ENCODE data around the gene TXNRD1.
A peak's percentile ranks its signal among the peaks of the same experiment; 100 is the strongest.
"Not testable (repeated sequence)": the region's sequence is repeated elsewhere in the genome, so short reads cannot be mapped to it uniquely, and the experiment has no call there.

The TXNRD1 gene

GRCh38 chr12:104190641-104191176 is 24.9 kb upstream of the TXNRD1 start:
- no peak for DNase-seq (ENCODE audit: low read depth in 2 of 2)

GRCh38 chr12:104197264-104197663 is 18.3 kb upstream of the TXNRD1 start:
- DNase-seq (ENCODE audit: low read depth in 2 of 2): no peak

DNA sequence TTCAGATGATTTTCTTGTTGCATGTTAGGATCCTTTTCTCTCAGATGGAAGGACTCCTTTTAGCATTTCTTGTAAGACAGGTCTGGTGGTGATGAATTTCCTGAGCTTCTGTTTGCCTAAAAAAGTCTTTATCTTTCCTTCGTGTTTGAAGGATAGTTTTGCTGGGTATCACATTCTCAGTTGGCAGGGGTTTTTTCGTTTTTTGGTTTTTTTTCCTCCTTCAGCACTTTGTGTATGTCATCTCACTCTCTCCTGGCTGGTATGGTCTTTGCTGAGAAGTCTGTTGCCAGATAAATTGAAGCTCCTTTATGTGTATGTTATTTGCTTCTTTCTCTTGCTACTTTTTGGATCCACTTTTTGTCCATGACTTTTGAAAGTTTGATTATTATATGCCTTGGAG is 15.6 kb upstream of the TXNRD1 start:
- DNase-seq (ENCODE audit: low read depth in 2 of 2): no peak

DNA sequence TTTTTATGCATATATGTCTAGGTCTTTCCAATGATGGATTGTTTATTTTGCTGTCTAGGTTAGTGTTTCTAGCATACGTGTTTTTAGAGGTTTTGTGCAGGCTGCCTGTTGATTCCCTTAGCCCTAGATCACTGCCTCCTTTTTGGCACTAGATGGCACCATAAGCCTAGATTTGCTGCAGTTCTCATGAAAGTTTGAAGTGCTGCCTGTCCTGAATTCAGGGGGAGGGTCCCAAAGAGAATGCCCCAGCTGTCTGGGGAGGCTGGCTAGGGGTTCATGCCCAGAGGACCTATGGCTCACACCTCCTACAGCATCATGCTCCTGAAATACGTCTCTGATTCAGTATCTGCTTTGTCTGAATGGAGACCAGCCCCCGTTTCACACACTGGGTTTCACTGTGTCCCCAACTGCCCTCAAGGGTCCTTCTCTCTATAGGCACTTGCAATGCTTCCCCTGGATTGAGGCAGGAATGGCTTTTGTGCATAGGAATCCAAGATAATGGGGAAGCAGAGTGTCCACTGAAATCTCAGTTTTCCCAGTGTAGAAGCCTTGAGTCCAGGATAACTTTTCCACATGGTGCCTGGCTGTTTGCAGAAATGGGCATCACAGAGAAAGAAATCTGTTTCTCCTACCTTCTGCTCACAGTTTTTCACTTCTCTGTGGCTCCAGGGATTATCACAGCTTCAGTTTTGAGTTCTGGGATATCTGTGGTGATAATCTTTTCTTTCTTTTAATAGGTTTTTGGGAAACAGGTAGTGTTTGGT is 14.2 kb upstream of the TXNRD1 start:
- peak; percentile 8 to 14 for DNase-seq (ENCODE audit: low read depth in 2 of 2)

DNA sequence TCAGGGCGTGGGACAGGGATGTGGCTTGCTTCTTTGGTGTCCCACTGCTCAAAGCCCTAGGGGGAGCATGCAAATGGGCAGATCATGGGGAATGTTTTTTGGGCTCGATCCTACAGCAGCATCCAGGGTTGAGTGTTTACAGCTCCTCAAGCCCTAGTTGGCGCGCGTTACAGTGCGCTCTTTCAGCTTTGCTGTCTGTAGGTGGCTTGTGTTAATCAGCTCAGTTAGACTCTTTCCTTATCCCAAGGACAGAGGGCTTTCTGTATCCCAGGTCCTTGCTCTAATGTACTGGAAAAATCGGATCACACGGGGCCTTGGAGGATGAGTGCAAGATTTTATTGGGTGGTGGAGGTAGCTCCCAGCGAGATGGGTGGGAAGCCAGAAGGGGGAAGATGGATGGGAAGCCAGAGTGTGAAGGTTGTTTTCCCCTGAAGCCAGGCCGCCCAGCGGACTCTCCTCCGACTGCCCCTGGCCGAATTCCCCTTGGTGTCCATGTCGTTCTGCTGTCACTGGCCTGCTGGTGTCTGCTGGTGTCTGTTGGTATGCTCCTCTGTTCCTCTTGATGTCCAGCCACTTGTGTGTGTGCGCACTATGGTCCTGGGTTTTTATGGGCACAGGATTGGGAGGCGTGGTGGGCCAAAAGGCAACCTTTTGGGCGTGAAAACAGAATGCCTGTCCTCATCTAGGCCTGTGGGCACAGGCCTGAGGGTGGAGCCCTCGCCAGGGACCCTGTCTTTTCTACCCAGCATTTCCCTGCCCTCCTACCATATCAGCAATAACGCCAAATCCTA is 10.7 kb upstream of the TXNRD1 start:
- no peak for DNase-seq (ENCODE audit: low read depth in 2 of 2)

DNA sequence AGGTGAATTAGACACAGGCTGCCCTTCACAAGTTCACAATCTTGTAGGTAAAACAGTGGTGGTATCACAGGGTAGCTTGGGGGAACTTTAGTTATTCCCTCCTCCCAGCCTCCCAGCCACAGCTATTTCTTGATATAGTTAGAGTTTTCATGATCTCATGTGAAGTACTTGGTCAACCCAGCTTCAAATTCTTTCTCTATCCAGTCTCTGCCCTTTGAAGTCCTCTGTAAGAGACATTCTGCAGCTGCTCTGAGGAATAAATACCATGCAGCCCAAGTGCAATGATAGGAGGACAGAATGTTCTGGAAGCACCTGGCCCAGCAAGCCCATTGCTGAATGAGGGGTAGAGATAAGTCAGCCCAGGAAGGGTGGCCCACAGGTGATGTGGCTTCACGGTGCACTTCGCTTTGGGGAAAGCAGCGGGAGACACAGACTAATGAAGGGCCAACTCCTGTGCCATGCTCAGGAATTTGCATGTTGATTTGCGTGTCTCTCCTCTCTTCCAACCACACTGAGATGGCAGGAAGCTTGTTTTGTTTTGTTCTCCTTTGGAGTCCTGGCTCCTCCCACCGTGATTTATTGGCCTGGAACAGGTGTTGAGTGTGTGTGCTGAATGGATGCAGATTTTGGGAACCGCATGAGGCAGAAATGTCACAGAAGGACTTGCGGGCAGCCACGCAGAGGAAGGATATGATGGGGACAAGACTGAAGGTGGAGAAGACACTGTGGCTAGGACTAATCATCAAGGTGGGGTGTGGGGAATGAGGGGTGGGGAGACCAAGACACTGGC is 8.0 kb upstream of the TXNRD1 start:
- DNase-seq (ENCODE audit: low read depth in 2 of 2): no peak

DNA sequence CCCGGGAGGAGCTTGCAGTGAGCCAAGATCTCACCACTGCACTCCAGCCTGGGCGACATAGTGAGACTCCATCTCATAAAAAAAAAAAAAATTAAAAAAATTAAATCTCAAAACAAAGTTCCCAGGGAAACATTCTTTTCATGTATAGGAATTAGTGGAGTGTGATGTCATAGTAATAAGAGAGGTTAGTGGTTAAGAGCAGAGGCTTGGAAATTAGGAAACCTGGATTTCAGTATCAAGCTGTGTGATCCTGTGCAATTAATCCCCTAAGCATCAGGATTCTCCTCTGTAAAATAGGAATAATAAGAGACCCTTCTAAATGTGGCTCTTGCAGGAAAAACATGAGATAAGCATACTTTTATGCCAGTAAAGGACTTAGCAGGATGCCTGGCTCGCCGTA is 3.1 kb upstream of the TXNRD1 start:
- DNase-seq (ENCODE audit: low read depth in 2 of 2): no peak

- no peak for DNase-seq (ENCODE audit: low read depth in 2 of 2)
These were observed 1.6 kb upstream of the TXNRD1 start for GRCh38 chr12:104213952-104214351.

GRCh38 chr12:104216521-104216924 is 944 bp downstream of the TXNRD1 start:
- no peak for DNase-seq (ENCODE audit: low read depth in 2 of 2)

DNA sequence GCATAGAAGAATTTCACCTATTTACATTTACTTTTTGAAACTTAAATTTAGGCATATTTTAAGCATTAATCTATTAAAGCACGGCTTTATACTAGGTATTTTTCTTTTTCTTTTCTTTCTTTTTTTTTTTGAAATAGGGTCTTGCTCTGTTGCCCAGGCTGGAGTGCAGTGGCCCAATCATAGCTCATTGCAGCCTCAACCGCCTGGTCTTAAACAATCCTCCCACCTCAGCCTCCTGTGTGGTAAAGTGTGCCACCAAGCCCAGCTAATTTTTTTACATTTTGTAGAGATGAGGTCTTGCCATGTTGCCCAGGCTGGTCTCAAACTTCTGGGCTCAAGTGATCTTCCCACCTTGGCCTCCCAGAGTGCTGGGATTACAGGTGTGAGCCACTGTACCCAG is 2.9 kb downstream of the TXNRD1 start:
- DNase-seq (ENCODE audit: low read depth in 2 of 2): not testable (repeated sequence)

DNA sequence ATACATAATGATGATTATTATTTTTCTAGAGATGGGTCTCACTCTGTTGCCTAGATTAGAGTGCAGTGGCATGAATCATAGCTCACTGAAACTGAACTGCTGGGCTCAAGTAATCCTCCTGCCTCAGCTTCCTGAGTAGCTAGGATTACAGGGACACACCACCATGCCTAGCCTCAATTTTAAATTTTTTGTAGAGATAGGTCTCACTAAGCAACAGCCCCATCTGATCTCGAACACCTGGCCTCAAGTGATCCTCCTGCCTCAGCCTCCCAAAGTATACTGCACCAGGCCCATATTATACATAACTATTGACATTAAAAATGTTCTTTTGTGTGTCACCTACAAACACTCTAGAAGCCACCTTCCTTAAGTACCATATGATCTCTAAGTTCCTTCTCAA is 3.4 kb downstream of the TXNRD1 start:
- DNase-seq (ENCODE audit: low read depth in 2 of 2): no peak

- DNase-seq (ENCODE audit: low read depth in 2 of 2): no peak
These were observed 3.8 kb downstream of the TXNRD1 start for GRCh38 chr12:104219361-104219892.

GRCh38 chr12:104219908-104220404 is 4.4 kb downstream of the TXNRD1 start:
- peak; percentile 9 to 15 for DNase-seq (ENCODE audit: low read depth in 2 of 2)

DNA sequence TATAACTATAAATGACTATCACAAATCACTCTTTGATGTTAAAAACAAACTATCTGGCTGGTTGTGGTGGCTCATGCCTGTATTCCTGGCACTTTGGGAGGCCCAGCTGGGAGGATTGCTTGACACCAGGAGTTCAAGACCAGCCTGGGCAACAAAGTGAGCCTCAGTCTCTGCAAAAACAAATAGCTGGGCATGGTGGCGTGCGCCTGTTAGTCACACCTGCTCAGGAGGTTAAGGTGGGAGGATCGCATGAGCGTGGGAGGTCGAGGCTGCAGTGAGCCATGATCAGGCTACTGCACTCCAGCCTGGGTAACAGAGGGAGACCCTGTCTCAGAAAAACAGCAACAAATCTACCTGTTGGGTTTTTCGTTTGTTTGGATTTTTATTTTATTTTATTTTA is 5.4 kb downstream of the TXNRD1 start:
- DNase-seq (ENCODE audit: low read depth in 2 of 2): no peak

GRCh38 chr12:104222976-104223375 is 7.4 kb downstream of the TXNRD1 start:
- no peak for DNase-seq (ENCODE audit: low read depth in 2 of 2)

- no peak for DNase-seq (ENCODE audit: low read depth in 2 of 2)
These were observed 8.1 kb downstream of the TXNRD1 start for GRCh38 chr12:104223712-104224111.

DNA sequence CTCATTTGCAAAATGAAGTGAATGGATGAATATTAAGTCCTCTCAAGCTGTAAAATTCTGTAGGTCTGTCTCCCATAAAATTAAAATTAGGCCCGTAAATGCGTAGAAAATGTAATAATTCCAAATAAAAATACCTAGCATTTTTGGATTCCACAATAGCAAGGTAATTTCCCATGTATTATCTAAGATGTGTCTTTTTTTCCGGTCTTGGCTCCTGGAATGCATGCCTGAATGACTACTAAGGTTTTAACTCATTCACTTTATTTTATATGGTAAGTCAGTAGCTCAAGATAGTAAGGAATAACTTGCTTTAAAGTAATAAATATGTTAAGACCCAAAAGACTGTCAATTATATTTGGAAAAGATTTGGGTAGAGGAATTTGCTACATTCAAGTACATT is 11.1 kb downstream of the TXNRD1 start:
- DNase-seq (ENCODE audit: low read depth in 2 of 2): no peak

DNA sequence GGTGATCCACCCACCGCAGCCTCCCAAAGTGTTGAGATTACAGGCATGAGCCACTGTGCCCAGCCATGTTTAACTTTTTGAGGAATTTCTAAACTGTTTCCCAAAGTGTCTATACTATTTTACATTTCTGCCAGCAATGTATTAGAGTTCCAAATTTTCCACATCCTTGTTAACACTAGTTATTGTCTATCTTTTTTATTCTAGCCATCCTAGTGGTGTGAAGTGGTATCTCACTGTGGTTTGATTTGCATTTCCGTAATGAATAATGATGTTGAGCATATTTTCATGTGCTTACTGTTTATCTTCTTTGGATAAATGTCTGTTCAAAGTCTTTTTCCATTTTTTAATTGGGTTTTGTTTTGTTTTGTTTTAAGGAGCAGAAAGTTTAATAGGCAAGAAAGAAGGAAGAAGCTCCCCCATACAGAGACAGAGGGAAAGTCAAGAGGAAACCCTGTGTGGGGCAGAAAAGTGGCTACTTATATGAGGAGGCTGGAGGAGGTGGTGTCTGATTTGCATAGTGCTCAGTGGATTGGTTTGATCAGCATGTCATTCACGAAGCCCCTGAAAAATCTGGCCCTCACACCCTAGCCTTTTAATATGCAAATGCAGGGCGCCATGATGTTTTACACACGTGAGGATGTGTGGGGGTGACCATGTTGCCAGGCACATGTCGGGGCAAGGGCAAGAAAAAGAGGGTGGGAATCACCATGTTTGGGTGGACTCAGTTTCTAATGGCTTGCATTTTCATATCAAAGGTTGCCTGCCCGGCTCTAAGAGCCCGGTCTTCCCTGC is 14.9 kb downstream of the TXNRD1 start:
- DNase-seq (ENCODE audit: low read depth in 2 of 2): no peak

- DNase-seq (ENCODE audit: low read depth in 2 of 2): no peak
These were observed 17.2 kb downstream of the TXNRD1 start for GRCh38 chr12:104232609-104233280.

GRCh38 chr12:104234926-104235499 is 19.4 kb downstream of the TXNRD1 start:
- no peak for DNase-seq (ENCODE audit: low read depth in 2 of 2)
